Uterus (tissue), 2 donors: ENCODE measurements around the gene CYGB.

ENCODE experiments used
- POLR2A ChIP-seq, 2 donors: fragments of 450-650 bp; IDR thresholded peaks; one replicate each; pipeline ENCODE4 v1.6.1; 2016; ENCODE audit warnings: antibody characterized with exemption in 2 of 2, mild to moderate bottlenecking in 1 of 2, moderate library complexity in 1 of 2
- TF ChIP-seq, protein P1 (sequence below), 4 experiments: fragments of 200-600 bp in 2 of 4; fragments of 450-650 bp in 2 of 4; sonication (generic) in 2 of 4; IDR thresholded peaks; one replicate each; pipeline ENCODE4 v1.5.1; 2016 to 2019; ENCODE audit warnings: antibody characterized with exemption in 4 of 4, mild to moderate bottlenecking in 2 of 4, moderate library complexity in 1 of 4

DNA sequence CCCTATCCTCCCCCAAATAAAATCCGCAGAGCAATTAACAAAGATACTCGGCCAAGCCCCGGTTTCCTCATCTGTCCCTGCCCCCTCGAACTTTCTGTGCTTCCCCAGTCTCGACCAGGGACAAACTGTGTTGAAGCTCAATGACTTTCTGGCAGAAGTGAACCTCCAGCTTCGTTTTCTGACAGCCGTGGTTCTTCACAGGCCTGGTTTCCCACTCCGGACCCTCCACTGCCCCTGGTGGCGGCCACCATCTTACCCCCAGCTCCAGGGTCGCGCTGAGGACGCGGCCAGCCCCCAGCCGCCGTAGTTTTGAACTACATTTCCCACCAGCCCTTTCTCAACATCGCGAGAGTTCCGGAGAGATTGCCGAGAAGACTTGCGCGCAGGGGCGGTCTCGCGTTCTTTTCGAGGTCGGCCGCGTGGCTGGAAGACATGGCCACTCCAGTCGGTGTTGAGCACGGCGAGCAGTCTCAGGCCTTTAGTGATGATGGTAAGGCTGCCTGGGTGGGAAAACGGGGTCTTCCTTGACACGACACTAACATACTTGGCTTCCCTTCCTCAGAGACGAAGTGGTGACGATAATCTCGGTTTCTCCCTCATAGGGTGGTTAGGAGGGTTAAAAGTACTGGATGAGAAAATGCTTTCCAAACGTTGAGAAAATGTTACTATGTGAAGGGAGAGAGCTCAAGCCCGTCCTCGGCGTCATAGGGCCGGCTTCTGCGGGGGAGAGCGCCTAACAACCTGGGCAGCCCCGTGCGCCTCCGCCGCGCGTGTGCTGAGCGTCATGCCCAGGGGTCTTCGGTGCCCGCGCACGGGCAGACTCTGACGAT lies 20.1 kb upstream of the CYGB start:
- peak; percentile 73 to 78 for TF ChIP-seq POLR2A (IDR thresholded peaks at IDR 0.05)
- TF ChIP-seq, protein P1, sequence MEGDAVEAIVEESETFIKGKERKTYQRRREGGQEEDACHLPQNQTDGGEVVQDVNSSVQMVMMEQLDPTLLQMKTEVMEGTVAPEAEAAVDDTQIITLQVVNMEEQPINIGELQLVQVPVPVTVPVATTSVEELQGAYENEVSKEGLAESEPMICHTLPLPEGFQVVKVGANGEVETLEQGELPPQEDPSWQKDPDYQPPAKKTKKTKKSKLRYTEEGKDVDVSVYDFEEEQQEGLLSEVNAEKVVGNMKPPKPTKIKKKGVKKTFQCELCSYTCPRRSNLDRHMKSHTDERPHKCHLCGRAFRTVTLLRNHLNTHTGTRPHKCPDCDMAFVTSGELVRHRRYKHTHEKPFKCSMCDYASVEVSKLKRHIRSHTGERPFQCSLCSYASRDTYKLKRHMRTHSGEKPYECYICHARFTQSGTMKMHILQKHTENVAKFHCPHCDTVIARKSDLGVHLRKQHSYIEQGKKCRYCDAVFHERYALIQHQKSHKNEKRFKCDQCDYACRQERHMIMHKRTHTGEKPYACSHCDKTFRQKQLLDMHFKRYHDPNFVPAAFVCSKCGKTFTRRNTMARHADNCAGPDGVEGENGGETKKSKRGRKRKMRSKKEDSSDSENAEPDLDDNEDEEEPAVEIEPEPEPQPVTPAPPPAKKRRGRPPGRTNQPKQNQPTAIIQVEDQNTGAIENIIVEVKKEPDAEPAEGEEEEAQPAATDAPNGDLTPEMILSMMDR (IDR thresholded peaks at IDR 0.05) = peak; percentile 32 to 70 (median 41)
